K562 (cell line): ENCODE measurements around the gene MBOAT2. TPM values are rescaled to one million over a fixed set of nuclear protein-coding genes. Genes with fewer than 3 reads are reported as not detected.

Experiments
- ATAC-seq: fragments of 200-7000 bp; cut with Tn5 transposase; 3 replicates; pipeline ENCODE4 v1.9.1; 2020; ENCODE audit warnings: moderate library complexity
- BruUV-seq: library from RNA; stranded (reverse); fragments of 400-500 nt; replicated peaks from 2 replicates; lab custom pipeline; 2021; lab: Mats Ljungman, UMichigan
- CTCF ChIA-PET: fragments of 300-600 bp; formaldehyde crosslinking; extraction: SDS; loops from one replicate; lab custom pipeline; 2021; ENCODE audit warnings: low intra/inter-chr PET ratio; lab: Yijun Ruan, JAX
- POLR2A ChIA-PET: fragments of 300-600, 350-650 bp; sonication (Branson Sonifier 250); formaldehyde crosslinking; extraction: SDS; loops from one replicate; lab custom pipeline; 2021; ENCODE audit warnings: antibody characterized with exemption, inconsistent platforms; lab: Yijun Ruan, JAX
- DNase-seq, 4 experiments: peaks; one replicate each; pipeline versions ENCODE4 v3.0.0 to v3.0.0-alpha.2; 2011 to 2018; ENCODE audit warnings: low spot score in 3 of 4, mixed read lengths in 3 of 4; ENCODE audit errors: extremely low read depth in 1 of 4
- FAIRE-seq: peaks from 2 replicates; lab custom pipeline; 2011; peaks lifted over from hg19 to GRCh38; lab: Jason Lieb, UNC
- H2AFZ ChIP-seq: 2 replicates; pipeline ENCODE4 v1.6.0; 2011; ENCODE audit warnings: low read depth, low read length, control low read depth, inconsistent platforms
- H3K27ac ChIP-seq: fragments of 200-600 bp; 3 replicates; pipeline ENCODE4 v1.8.0; 2011; ENCODE audit warnings: low read depth, mild to moderate bottlenecking, control low read depth, inconsistent platforms, low read length, moderate library complexity, mixed read lengths; ENCODE audit errors: extremely low read depth
- H3K27me3 ChIP-seq, 2 experiments: fragments of 300-600 bp in 1 of 2; 2 replicates in 1 of 2; 3 replicates in 1 of 2; pipeline versions ENCODE4 v1.6.0 to v1.8.0; 2011; ENCODE audit warnings: inconsistent platforms in 2 of 2, low read length in 2 of 2, mild to moderate bottlenecking in 1 of 2, mixed read lengths in 1 of 2, moderate library complexity in 1 of 2; ENCODE audit not compliant: control insufficient read depth in 2 of 2, insufficient read depth in 2 of 2
- H3K36me3 ChIP-seq: fragments of 300-600 bp; 3 replicates; pipeline ENCODE4 v1.8.0; 2011; ENCODE audit warnings: mild to moderate bottlenecking, low read length, inconsistent platforms; ENCODE audit not compliant: control insufficient read depth, insufficient read depth
- H3K4me1 ChIP-seq, 2 experiments: fragments of 200-600 bp in 1 of 2; replicated peaks in 1 of 2; 2 replicates in 1 of 2; 3 replicates in 1 of 2; pipeline versions ENCODE4 v1.5.1 to v1.8.0; 2011; ENCODE audit warnings: inconsistent platforms in 2 of 2, low read length in 2 of 2, mild to moderate bottlenecking in 1 of 2, mixed read lengths in 1 of 2, moderate library complexity in 1 of 2; ENCODE audit not compliant: control insufficient read depth in 2 of 2, insufficient read depth in 2 of 2
- H3K4me2 ChIP-seq: 2 replicates; pipeline ENCODE4 v1.6.1; 2011; ENCODE audit warnings: low read length, control low read depth, inconsistent platforms, mixed read lengths; ENCODE audit not compliant: insufficient read depth
- H3K4me3 ChIP-seq: fragments of 200-600 bp; sonication (generic), shearing (Covaris generic); 2 replicates; pipeline ENCODE4 v1.5.1; 2016; ENCODE audit warnings: control low read depth, inconsistent platforms
- H3K79me2 ChIP-seq: fragments of 200-600 bp; 3 replicates; pipeline ENCODE4 v1.8.0; 2011; ENCODE audit warnings: low read length, inconsistent platforms; ENCODE audit not compliant: control insufficient read depth, insufficient read depth
- H3K9ac ChIP-seq, 2 experiments: 2 replicates each; pipeline versions ENCODE4 v1.6.0 to v1.6.1; 2011; ENCODE audit warnings: low read depth in 2 of 2, low read length in 2 of 2, control low read depth in 1 of 2, inconsistent platforms in 1 of 2, mild to moderate bottlenecking in 1 of 2, mixed read lengths in 1 of 2; ENCODE audit not compliant: insufficient read depth in 1 of 2
- H3K9me1 ChIP-seq: one replicate; pipeline ENCODE4 v1.6.0; 2011; ENCODE audit warnings: inconsistent platforms, mild to moderate bottlenecking, low read length, moderate library complexity; ENCODE audit not compliant: control insufficient read depth, insufficient read depth
- H3K9me3 ChIP-seq: replicated peaks from 2 replicates; pipeline ENCODE4 v1.5.1; 2011; ENCODE audit warnings: low read depth, low read length, inconsistent platforms; ENCODE audit not compliant: control insufficient read depth, insufficient read depth
- H4K20me1 ChIP-seq: replicated peaks from 2 replicates; pipeline ENCODE4 v1.6.1; 2011; ENCODE audit warnings: low read length, inconsistent platforms, mixed read lengths; ENCODE audit not compliant: control insufficient read depth, insufficient read depth
- CC2D1A ChIP-seq: fragments of 450-650 bp; IDR thresholded peaks from 2 replicates; pipeline ENCODE4 v1.6.1; 2017; ENCODE audit warnings: mild to moderate bottlenecking
- CXXC5 ChIP-seq: fragments of 250-450 bp; sonication (Bioruptor Pico); IDR thresholded peaks from 2 replicates; pipeline ENCODE4 v1.8.0; 2022; ENCODE audit warnings: inconsistent platforms, mild to moderate bottlenecking, moderate library complexity
- KAT2B ChIP-seq: IDR thresholded peaks from one replicate; pipeline ENCODE4 v1.6.1; 2012; ENCODE audit warnings: low read depth, mild to moderate bottlenecking, control low read depth, inconsistent platforms, low read length, moderate library complexity
- MTF1 ChIP-seq: fragments of 250-450 bp; sonication (Bioruptor Pico); IDR thresholded peaks from 2 replicates; pipeline ENCODE4 v1.9.0; 2021; ENCODE audit warnings: moderate library complexity, mild to moderate bottlenecking, inconsistent platforms, borderline replicate concordance
- NFIX ChIP-seq: fragments of 250-450 bp; sonication (Bioruptor Pico); IDR thresholded peaks from 2 replicates; pipeline ENCODE4 v1.4.0; 2020; ENCODE audit warnings: low read depth, mild to moderate bottlenecking, moderate library complexity
- RAD21 ChIP-seq, 2 experiments: fragments of 250-450 bp in 1 of 2; fragments of 450-650 bp in 1 of 2; sonication (Bioruptor Pico) in 1 of 2; formaldehyde crosslinking in 1 of 2; IDR thresholded peaks in 1 of 2; conservative IDR thresholded peaks in 1 of 2; 2 replicates each; pipeline versions ENCODE4 v1.4.0 to v1.8.0; 2020 to 2022; ENCODE audit warnings: mild to moderate bottlenecking in 2 of 2, moderate library complexity in 1 of 2
- REST ChIP-seq, 2 experiments: fragments of 450-650 bp; formaldehyde crosslinking in 1 of 2; IDR thresholded peaks; 2 replicates each; pipeline versions ENCODE4 v1.4.0 to v1.6.1; 2014 to 2020; ENCODE audit warnings: mild to moderate bottlenecking in 2 of 2, borderline replicate concordance in 1 of 2, low read depth in 1 of 2
- ZNF347 ChIP-seq: fragments of 450-650 bp; formaldehyde crosslinking; IDR thresholded peaks from 2 replicates; pipeline ENCODE4 v1.4.0; 2020; ENCODE audit warnings: low read depth, mild to moderate bottlenecking, moderate library complexity
- WGBS: fragments of 100-300 bp; shearing (Covaris generic); methylation state at CpG from one replicate; pipeline ENCODE4 v1.1.6; 2016; ENCODE audit warnings: low coverage, mixed read lengths; ENCODE audit not compliant: insufficient coverage; ENCODE audit errors: missing lambda C conversion rate; 5-methylcytosine and 5-hydroxymethylcytosine counted together
- in situ Hi-C: fragments of 300-500 bp; cut with MboI; formaldehyde crosslinking; loops from 4 replicates; pipeline ENCODE4 v1.15.0; 2018; ENCODE audit warnings: inconsistent platforms, mixed read lengths
- intact Hi-C: fragments of 100-400 bp; cut with micrococcal nuclease; formaldehyde crosslinking; loops from 2 replicates; pipeline ENCODE4 v1.14.2; 2022
- polyA plus RNA-seq, 8 experiments: library from polyadenylated mRNA; depleted of rRNA in 4 of 8; stranded (reverse) in 5 of 8; unstranded in 3 of 8; fragments of >200 nt; fragmentation: Nextera tagmentation in 2 of 8; fragmentation: Illumina TruSeq in 1 of 8; extraction: Ambion mirVana in 2 of 8; extraction: Trizol in 1 of 8; gene quantifications; 2 replicates each; pipeline versions ENCODE4 v1.2.1 to v1.2.3, GENCODE V29; 2011 to 2014; ENCODE audit warnings: inconsistent platforms in 1 of 8, missing spikeins in 1 of 8
- total RNA-seq, 7 experiments: library from RNA; depleted of rRNA in 6 of 7; stranded (reverse); fragments of >200 nt in 6 of 7; fragmentation: Illumina TruSeq in 2 of 7; extraction: Trizol in 2 of 7; gene quantifications; 2 replicates each; pipeline versions ENCODE4 v1.2.1 to v1.2.3, GENCODE V29; 2011 to 2021; ENCODE audit warnings: low replicate concordance in 1 of 7
- TF ChIP-seq, protein P1 (sequence below): fragments of 450-650 bp; formaldehyde crosslinking; IDR thresholded peaks from 2 replicates; pipeline ENCODE4 v1.4.0; 2020; ENCODE audit warnings: mild to moderate bottlenecking, moderate library complexity

Gene MBOAT2
- total and polyA plus RNA-seq, 9 of the 15 experiments (the other 6 are each of a cell fraction or from before 2014, with no cell fraction given) = 8.4 to 122 (median 27.6) TPM

GRCh38 chr2:8986327-8986976 lies 17.0 kb downstream of the MBOAT2 start:
- H3K27me3 ChIP-seq = no peaks in the 10 kb centered on the region
- WGBS = 7% methylated on average over 11 of the region's 11 CpGs
- peak overlapping the region; percentile 70 for H3K27ac ChIP-seq
- peak overlapping the region; percentile 60; the same call in 1 of the 2 replicates for H2AFZ ChIP-seq
- peaks cover 3 to 56% of the 10 kb centered on the region in 2 experiments; a peak in 4 of 5 replicates for H3K4me1 ChIP-seq
- no peaks in the 10 kb centered on the region for H3K9me1 ChIP-seq
- H3K79me2 ChIP-seq = peaks cover 100% of the 10 kb centered on the region
- no peaks in the 10 kb centered on the region for H4K20me1 ChIP-seq
- H3K4me2 ChIP-seq = peak overlapping the region; percentile 85
- in situ Hi-C loops (no loop called here), intact Hi-C loops (loop anchor here (1.0 to 5.0 kb wide), 6 partner anchors 13 to 294 kb away; no protein-coding TSS in a partner anchor)
- ChIA-PET POLR2A (interaction anchor here (0.6 to 1.2 kb wide), 3 partner anchors 9 to 293 kb away, joined by 3 to 5 read pairs (median 3); no protein-coding TSS in a partner anchor), CTCF (interaction anchor here (1.5 kb wide), 1 partner anchor 11 kb away, joined by 3 read pairs; no protein-coding TSS in a partner anchor)
- H3K9me3 ChIP-seq = no peaks in the 10 kb centered on the region
- peak overlapping the region; percentile 35; the same call in 1 of the 2 replicates for H3K4me3 ChIP-seq
- no TSS peak for BruUV-seq
- peak overlapping the region; percentile 48 to 72; a peak in 3 of 4 replicates for H3K9ac ChIP-seq
- H3K36me3 ChIP-seq = no peaks in the 10 kb centered on the region
- DNase-seq (peak in 3 of 4 experiments; percentile 37 to 85 (median 50)), ATAC-seq (peak; percentile 83), FAIRE-seq (peak; percentile 81)
- TF ChIP-seq, protein P1, sequence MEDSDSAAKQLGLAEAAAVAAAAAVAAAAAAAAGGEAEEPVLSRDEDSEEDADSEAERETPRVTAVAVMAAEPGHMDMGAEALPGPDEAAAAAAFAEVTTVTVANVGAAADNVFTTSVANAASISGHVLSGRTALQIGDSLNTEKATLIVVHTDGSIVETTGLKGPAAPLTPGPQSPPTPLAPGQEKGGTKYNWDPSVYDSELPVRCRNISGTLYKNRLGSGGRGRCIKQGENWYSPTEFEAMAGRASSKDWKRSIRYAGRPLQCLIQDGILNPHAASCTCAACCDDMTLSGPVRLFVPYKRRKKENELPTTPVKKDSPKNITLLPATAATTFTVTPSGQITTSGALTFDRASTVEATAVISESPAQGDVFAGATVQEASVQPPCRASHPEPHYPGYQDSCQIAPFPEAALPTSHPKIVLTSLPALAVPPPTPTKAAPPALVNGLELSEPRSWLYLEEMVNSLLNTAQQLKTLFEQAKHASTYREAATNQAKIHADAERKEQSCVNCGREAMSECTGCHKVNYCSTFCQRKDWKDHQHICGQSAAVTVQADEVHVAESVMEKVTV = 0 out of 2 replicates have a peak, but pooled peaks have one; percentile 43
- TF ChIP-seq CXXC5 (CRISPR knock-in tag) = peak; percentile 58; the same call in 1 of the 2 replicates
- TF ChIP-seq ZNF347 (CRISPR knock-in tag) = no peak
- TF ChIP-seq REST (IDR thresholded peaks at IDR 0.05; ENCODE audit: borderline replicate concordance) = peak; percentile 56; the same call in 1 of the 2 replicates
- TF ChIP-seq REST (CRISPR knock-in tag; IDR thresholded peaks at IDR 0.05; ENCODE audit: low read depth) = no peak
- TF ChIP-seq MTF1 (CRISPR knock-in tag) = no peak
- TF ChIP-seq RAD21 (CRISPR knock-in tag; conservative IDR thresholded peaks at IDR 0.05 in 1 of 2, IDR thresholded peaks at IDR 0.05 in 1 of 2) = peak; percentile 76 to 84
- TF ChIP-seq NFIX (CRISPR knock-in tag) = no peak
- no peak for TF ChIP-seq KAT2B
- peak; percentile 63 for TF ChIP-seq CC2D1A
